Subcutaneous adipose tissue (tissue), 4 donors: ENCODE data around the gene MADCAM1. TPM values are rescaled to one million over a fixed set of nuclear protein-coding genes. Genes with fewer than 3 reads are reported as not detected.

Experiments used
- CTCF ChIP-seq: fragments of 450-650 bp; IDR thresholded peaks from one replicate; pipeline ENCODE4 v1.5.1; 2016; ENCODE audit warnings: low read depth, mild to moderate bottlenecking, control low read depth, antibody characterized with exemption, moderate library complexity
- total RNA-seq, 4 donors: library from RNA; depleted of rRNA; stranded (reverse); fragments of >200 nt; gene quantifications; one replicate each; pipeline ENCODE4 v1.1.0, GENCODE V29; 2016

MADCAM1 gene
- total RNA-seq: under 1 TPM in 2 of 4 donors, not detected in 2; 0.38 to 0.68 TPM

- TF ChIP-seq CTCF: no peak
Measured at GRCh38 chr19:496112-496665, at the start of gene MADCAM1. Gene MADCAM1 (plus strand): TSS chr19:496486. CDS start chr19:496500, 14 bp downstream.

DNA sequence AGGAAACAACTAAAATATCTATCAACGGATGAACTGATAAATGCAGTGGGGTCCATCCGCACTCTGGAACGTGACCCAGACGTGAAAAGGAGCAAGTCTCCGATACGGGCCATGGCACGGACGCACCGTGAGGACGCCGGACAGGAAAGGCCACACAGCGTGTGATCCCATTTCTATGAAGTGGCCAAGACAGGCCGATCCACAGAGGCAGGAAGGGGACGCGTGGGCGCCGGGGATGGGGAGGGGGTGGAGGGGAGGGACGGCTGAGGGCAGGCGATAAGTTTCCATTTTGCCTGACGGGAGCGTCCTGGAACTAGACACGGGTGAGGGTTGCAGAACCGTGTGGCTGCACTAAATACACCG is 49.2 kb upstream of the MADCAM1 start:
- no peak for TF ChIP-seq CTCF

DNA sequence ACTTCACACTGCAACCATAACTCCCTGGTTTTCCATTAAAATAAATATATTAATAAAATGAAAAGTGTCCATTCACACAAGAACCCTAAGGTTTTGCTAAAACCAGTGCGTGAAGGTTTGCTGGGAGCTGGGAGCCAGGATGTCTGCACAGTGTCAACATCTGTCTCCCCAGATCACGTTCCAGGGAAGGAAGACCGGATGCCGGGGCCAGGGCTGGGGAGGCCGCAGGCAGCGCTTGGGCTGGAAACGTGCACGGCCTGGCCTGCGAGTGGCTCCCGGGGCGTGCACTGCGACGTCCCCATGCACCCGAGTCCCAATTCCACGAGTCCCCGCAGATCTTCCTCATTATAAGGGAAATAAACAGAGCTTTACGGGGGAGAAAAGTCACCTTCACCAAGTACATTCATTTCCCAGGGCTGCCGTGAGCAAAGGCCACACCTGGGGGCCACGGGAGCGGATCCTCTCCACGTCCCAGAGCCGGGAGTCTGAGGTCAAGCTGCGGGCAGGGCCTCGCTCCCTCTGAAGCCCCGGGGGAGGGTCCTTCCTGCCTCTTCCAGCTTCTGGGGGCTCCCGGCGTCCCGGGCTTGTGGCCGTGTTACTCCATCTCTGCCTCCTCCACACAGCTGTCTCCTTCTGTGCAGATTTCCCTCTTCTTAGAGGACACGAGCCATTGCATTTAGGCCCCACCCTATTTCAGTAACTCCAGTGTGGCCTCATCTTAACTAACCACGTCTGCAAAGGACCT is 48.3 kb upstream of the MADCAM1 start:
- no peak for TF ChIP-seq CTCF

GRCh38 chr19:449916-450315 is 46.4 kb upstream of the MADCAM1 start:
- no peak for TF ChIP-seq CTCF

- TF ChIP-seq CTCF: no peak
Measured at GRCh38 chr19:452829-453228, 43.5 kb upstream of the MADCAM1 start.

DNA sequence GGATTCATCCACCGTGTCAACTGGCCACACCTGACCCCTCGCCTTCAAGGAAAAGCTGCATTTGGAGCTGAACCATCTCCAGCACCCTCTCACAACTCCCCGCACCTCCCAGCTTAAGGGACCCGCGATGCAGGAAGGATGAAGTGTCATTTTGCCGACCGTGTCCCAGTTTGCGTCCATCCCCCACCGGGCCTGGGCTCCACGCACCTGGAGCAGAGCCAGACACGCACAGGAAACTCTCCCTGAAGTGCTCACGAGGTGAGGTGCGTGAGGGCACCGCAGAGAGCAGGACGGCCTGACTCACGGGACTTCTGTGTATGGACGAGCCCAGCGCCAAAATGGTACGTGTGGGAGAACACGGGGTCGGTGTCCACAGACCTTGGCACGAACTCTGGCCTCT is 42.7 kb upstream of the MADCAM1 start:
- no peak for TF ChIP-seq CTCF

DNA sequence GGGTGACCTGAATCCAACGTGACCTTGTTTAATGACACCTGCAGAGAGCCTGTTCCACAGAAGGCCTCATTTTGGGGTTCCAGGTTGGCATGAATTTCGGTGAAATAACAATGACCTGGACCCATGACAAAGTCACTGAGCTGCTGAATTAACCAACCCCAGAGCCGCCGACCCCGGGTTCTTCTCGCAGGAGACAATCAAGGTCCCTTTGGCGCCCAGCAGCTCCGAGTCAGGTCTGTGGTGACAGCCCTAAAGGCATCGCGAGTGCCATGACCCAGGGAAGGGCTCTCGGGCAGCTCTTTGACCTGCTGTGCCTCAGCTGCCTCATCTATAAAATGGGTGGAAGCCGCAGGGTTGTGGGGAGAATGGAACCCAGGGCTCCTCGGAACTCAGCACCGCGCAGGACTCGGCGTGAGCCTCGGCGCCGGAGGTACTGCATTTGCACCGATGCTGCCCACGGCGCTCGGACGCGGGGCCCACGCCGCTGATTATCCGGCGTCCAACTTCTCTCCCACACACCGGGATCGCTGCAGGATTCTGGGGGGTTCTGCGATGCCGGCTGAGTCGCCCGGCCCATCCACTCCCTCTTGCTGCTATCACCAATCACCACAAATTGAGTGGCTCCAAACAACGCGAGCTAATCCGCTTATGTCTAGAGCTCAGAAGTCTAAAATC is 41.1 kb upstream of the MADCAM1 start:
- TF ChIP-seq CTCF: no peak
